ENCODE data around the gene HOXA2. TPM values are rescaled to one million over a fixed set of nuclear protein-coding genes. Genes with fewer than 3 reads are reported as not detected.

The HOXA2 gene
- polyA plus RNA-seq, 1 donor (not counting 4 experiments of a cell fraction or from before 2014, with no cell fraction given): 0.71 TPM

DNA sequence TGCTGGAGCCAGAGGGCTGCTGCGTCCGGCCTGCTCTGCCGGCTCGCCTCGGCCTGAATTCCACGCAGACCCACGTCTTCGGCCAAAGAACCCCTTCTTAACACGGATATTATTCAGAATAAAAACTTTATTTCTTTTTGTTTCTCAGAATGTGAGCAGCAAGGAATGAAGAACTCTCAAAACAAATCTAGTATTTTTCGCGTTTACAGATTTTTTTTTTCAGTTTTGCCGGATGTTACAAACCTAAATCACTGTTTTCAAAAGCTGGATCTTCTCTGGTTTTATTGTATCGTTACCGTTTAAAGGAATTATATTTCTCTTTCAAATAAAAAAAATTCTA lies 4.4 kb upstream of the HOXA2 start:
- H3K27ac ChIP-seq (ENCODE audit: control insufficient read depth, insufficient read depth, low read length): peak overlapping the region; percentile 59
- H3K4me3 ChIP-seq (ENCODE audit: control insufficient read depth in 2 of 3, extremely low read depth in 1 of 3, insufficient read depth in 2 of 3, low read depth in 1 of 3, low read length in 3 of 3): peak overlapping the region in 2 of 3 experiments; percentile 39 to 46
- dilution Hi-C loops (cut with MboI; ENCODE audit: extremely low pct_ligation_motif_present, low sequenced_read_pairs): no loop called here
- H3K4me2 ChIP-seq (ENCODE audit: control insufficient read depth, extremely low read depth, insufficient read depth, low read depth, low read length): peak overlapping the region; percentile 76
- no peaks in the 10 kb centered on the region for H3K9me3 ChIP-seq (ENCODE audit: control insufficient read depth, low read depth, low read length)
- DNase-seq (ENCODE audit: low read depth, low spot score) (no peak), FAIRE-seq (no peak)
- H4K20me1 ChIP-seq (ENCODE audit: control insufficient read depth, extremely low read depth, insufficient read depth, low read length): no peaks in the 10 kb centered on the region
- peaks cover 38% of the 10 kb centered on the region for H3K4me1 ChIP-seq (ENCODE audit: control insufficient read depth, extremely low read depth, insufficient read depth, low read length)
- H3K9me1 ChIP-seq (ENCODE audit: control insufficient read depth, extremely low read depth, insufficient read depth, low read length): no peaks in the 10 kb centered on the region
- TF ChIP-seq EZH2 (IDR thresholded peaks at IDR 0.05; ENCODE audit: low read length): no peak
- TF ChIP-seq, protein P1, sequence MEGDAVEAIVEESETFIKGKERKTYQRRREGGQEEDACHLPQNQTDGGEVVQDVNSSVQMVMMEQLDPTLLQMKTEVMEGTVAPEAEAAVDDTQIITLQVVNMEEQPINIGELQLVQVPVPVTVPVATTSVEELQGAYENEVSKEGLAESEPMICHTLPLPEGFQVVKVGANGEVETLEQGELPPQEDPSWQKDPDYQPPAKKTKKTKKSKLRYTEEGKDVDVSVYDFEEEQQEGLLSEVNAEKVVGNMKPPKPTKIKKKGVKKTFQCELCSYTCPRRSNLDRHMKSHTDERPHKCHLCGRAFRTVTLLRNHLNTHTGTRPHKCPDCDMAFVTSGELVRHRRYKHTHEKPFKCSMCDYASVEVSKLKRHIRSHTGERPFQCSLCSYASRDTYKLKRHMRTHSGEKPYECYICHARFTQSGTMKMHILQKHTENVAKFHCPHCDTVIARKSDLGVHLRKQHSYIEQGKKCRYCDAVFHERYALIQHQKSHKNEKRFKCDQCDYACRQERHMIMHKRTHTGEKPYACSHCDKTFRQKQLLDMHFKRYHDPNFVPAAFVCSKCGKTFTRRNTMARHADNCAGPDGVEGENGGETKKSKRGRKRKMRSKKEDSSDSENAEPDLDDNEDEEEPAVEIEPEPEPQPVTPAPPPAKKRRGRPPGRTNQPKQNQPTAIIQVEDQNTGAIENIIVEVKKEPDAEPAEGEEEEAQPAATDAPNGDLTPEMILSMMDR (optimal IDR thresholded peaks at IDR 0.05 in 1 of 3, IDR thresholded peaks at IDR 0.05 in 1 of 3, conservative IDR thresholded peaks at IDR 0.05 in 1 of 3; ENCODE audit: extremely low read depth in 1 of 3, insufficient read depth in 2 of 3, low read length in 3 of 3): no peak
- peak overlapping the region; percentile 67 for H3K9ac ChIP-seq (ENCODE audit: control insufficient read depth, extremely low read depth, insufficient read depth, low read length)
- no peaks in the 10 kb centered on the region for H3K36me3 ChIP-seq (ENCODE audit: control insufficient read depth in 2 of 2, extremely low read depth in 1 of 2, insufficient read depth in 2 of 2, low read length in 2 of 2)
- H3K27me3 ChIP-seq (ENCODE audit: control insufficient read depth, extremely low read depth, insufficient read depth, low read length): no peaks in the 10 kb centered on the region
- H3K79me2 ChIP-seq (ENCODE audit: control insufficient read depth, insufficient read depth, low read length): peaks cover 16% of the 10 kb centered on the region
- H2AFZ ChIP-seq (ENCODE audit: control insufficient read depth, low read length): no peak overlapping the region

DNA sequence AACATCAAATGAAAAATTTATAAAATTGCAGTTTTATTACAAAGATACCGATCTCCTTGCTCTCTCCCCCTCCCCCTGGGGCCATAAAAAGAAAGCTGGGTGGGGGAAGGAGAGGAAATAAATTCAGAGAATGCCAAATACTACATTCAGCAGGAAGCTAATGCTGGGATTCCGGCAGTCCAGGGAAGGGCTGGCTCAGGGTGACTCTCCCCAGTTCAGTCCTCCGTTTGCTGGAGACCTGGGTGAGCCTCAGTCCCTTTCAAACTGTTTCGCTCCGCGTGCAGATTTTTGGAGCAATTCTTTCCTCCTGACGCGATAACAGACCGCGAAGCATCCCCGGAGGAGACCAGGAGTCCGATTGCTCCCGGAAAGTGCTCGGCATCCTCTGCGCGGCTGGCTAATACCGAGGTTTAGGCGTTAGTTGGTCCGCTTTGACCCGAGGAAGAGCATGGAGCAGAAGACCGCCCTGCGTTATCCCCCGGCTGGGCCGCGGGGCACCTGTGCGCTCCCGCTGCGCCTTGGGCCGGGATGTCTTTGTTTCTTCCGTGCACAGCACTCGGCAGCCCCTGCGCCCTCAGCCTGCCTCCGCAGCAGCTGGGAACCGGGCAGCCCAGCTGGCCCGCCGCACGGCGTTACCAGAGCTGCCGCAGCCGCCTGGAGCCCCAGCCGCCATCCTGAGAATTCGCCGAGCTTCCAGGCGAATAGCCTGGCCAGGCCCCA lies 3.9 kb upstream of the HOXA2 start:
- Histone ChIP-seq H3K4me3 (ENCODE audit: control insufficient read depth in 2 of 3, extremely low read depth in 1 of 3, insufficient read depth in 2 of 3, low read depth in 1 of 3, low read length in 3 of 3) (peak overlapping the region in 2 of 3 experiments; percentile 39 to 46), H3K36me3 (ENCODE audit: control insufficient read depth in 2 of 2, extremely low read depth in 1 of 2, insufficient read depth in 2 of 2, low read length in 2 of 2) (peaks cover 0 to 1% of the 10 kb centered on the region in 2 experiments), H2AFZ (ENCODE audit: control insufficient read depth, low read length) (no peak overlapping the region), H3K9ac (ENCODE audit: control insufficient read depth, extremely low read depth, insufficient read depth, low read length) (peak overlapping the region; percentile 67), H3K79me2 (ENCODE audit: control insufficient read depth, insufficient read depth, low read length) (peaks cover 16% of the 10 kb centered on the region), H3K27me3 (ENCODE audit: control insufficient read depth, extremely low read depth, insufficient read depth, low read length) (no peaks in the 10 kb centered on the region), H3K4me1 (ENCODE audit: control insufficient read depth, extremely low read depth, insufficient read depth, low read length) (peaks cover 37% of the 10 kb centered on the region), H4K20me1 (ENCODE audit: control insufficient read depth, extremely low read depth, insufficient read depth, low read length) (no peaks in the 10 kb centered on the region), H3K4me2 (ENCODE audit: control insufficient read depth, extremely low read depth, insufficient read depth, low read depth, low read length) (peak overlapping the region; percentile 76), H3K9me3 (ENCODE audit: control insufficient read depth, low read depth, low read length) (no peaks in the 10 kb centered on the region), H3K27ac (ENCODE audit: control insufficient read depth, insufficient read depth, low read length) (peak overlapping the region; percentile 59), H3K9me1 (ENCODE audit: control insufficient read depth, extremely low read depth, insufficient read depth, low read length) (no peaks in the 10 kb centered on the region)
- no peak for DNase-seq (ENCODE audit: low read depth, low spot score)
- TF ChIP-seq EZH2 (IDR thresholded peaks at IDR 0.05; ENCODE audit: low read length): no peak
- TF ChIP-seq, protein P1 (optimal IDR thresholded peaks at IDR 0.05 in 1 of 3, IDR thresholded peaks at IDR 0.05 in 1 of 3, conservative IDR thresholded peaks at IDR 0.05 in 1 of 3; ENCODE audit: extremely low read depth in 1 of 3, insufficient read depth in 2 of 3, low read length in 3 of 3): no peak
- FAIRE-seq: no peak
- dilution Hi-C loops (cut with MboI; ENCODE audit: extremely low pct_ligation_motif_present, low sequenced_read_pairs): no loop called here

Measured in keratinocyte (primary cell).